ENCODE results near the gene GCK. TPM values are rescaled to one million over a fixed set of nuclear protein-coding genes. Genes with fewer than 3 reads are reported as not detected.
A peak's percentile ranks its signal among the peaks of the same experiment; 100 is the strongest.

The GCK gene
- total RNA-seq, 1 experiment from 2014 or later = 2.6 TPM

GRCh38 chr7:44104860-44105771, 84.1 kb downstream of the GCK start:
- DNase-seq (ENCODE audit: low read depth) = peak; percentile 74

- peak; percentile 65 for DNase-seq (ENCODE audit: low read depth)
Measured at GRCh38 chr7:44103923-44104859, 85.0 kb downstream of the GCK start, which contains the start of gene AEBP1. AEBP1 (plus strand) TSS chr7:44104345; CDS start chr7:44104666, 321 bp downstream.

DNA sequence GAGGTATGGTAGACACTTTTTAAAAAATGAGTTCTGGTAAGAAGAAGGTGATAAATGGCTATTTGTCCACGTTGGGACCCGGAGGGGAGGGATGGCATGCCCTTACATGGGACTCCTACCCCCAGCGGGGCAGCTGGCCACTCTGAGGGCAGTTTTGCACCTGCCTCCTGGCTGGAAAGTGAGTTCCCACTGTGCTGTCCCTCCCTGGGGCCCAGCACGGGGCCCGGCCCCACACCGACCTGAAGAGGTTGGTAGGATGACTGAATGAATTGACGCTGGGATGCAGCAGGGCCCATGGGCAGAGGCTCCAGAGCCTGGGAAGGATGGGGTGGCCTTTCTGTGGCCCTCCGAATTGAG, 85.7 kb downstream of the GCK start:
- DNase-seq (ENCODE audit: low read depth) = no peak

- no peak for DNase-seq (ENCODE audit: low read depth)
Measured at GRCh38 chr7:44102846-44103565, 86.2 kb downstream of the GCK start.

- DNase-seq (ENCODE audit: low read depth) = peak; percentile 91
Measured at GRCh38 chr7:44101966-44102845, 87.0 kb downstream of the GCK start.

DNA sequence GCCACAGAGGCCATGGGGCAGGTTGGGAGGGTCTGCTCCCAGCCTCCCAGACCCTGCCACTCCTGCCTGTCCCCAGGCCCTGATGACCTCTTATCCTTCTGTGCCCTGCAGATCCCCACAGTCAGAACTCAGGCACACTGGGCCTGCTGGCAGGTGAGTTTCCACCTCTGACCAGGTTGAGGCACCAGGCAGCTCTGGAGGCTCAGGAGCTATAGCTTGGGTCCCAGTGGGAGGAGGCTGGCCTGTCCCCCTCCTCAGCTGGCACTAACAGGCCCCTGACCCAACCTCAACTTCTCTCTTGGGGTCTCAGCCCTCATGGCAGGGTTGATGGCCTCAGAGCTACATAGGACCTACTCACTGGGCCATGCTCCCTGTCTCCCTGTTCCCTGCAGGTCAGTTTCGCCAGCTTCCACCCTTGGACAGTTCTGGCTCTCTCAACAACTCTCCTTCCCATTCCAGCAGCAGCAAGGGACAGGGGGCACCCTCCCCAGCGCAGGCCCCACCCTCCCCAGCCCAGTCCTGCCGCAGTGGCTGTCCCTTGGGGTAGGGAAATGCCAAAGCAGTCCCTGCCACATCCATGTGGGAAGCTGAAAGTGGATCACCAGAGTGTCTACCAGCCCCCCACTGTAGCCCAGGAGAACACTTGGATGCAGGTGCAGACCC, 87.8 kb downstream of the GCK start:
- no peak for DNase-seq (ENCODE audit: low read depth)

DNA sequence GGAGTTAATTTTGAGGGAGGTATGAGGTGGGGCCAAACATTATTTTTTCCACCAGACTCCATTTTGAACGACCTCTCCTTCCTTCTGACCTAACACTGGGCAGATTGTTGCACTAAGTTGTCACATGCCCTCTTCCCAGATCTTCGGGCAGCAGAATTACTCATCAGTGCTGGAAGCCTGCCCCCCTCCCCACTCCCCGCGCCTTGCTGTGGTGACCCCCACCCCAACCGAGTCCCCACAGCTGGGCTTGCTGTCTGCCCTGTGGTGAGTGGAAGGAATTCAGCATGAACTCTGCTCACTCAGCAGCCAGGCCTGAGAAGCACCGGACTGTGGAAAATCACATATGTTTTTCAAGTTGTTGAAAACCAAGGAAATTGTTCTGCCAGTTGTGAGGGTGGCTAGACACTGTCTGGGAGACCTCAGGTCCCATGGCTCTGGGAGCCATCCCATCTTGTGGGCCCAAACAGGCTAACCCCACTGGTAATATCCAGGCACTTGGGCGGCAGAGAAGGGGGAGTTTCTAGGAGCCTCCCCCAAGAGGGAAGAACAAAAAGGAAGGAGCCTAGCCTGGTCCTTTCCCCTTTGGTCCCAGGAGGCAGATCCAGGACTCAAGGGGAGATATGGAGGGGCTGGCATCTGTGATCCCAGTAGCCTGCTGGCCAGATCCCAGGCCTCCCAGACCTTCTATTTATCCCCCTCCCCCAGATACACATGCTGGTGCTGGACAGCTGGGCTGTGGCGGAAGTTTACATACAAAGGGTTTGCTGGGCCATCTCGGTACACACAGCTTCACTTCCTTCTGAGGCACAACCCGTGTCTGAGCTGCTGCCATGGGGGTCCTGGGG, 88.6 kb downstream of the GCK start:
- DNase-seq (ENCODE audit: low read depth) = peak; percentile 93

DNA sequence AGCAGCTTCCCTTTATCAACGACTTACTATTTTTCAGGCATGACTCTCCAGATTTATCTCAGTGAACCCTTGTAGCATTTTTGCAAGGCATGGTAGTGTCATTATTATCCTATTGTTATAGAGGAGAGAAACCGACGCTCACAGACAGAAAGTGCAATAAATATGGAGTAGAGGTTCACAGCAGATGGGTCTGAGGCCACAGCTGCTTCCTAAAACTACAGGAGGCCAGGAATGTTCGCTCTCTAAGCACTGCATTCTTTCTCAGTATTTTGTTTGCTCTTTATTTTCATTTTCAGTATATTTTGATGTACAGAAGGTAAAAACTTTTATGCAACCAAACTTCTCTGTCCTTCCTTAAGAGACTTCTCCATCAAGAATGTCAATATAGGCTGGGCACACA, 89.6 kb downstream of the GCK start:
- DNase-seq (ENCODE audit: low read depth) = no peak

GRCh38 chr7:44098092-44099068, 90.9 kb downstream of the GCK start:
- DNase-seq (ENCODE audit: low read depth) = no peak

DNA sequence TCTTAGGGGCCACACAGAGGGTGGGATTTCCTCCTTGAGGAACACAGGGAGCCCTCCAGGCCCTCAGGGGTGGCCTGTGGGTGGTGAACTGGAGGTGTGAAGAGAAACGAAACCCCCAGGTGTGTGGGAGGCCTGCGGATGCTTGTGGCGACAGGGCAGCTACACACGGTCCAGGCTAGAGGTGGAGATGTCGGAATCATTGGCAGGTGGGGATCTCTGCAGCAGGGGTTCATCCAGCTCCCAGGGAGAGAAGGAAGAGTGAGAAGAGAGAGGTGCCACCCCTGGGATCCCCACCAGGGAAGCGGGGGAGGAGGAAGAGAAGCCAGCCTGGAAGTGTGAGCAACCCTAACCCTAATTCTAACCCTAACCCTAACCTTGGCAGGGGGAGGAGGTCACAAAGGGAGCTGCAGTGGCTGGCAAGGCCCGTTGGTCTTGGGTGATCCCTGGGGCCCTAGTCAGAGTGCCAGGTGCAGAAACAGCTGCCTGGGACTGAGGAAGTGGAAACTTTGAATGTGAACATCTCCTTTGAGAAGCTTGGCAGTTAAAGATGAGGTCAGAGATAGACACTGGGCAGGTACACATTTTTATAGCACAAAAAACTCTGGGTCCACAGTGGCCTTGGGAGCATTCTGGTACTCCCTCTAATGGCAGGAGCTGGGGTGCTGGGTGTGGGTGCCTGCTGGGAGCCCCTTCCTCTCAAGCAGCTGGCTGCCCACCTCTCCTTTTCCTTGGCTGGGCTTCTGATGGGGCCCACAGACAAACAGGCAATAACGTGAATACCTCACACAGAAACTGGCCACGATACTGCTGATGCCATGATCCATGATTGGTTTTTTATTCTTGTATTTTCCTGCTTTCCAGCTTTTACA, 91.9 kb downstream of the GCK start:
- no peak for DNase-seq (ENCODE audit: low read depth)

DNA sequence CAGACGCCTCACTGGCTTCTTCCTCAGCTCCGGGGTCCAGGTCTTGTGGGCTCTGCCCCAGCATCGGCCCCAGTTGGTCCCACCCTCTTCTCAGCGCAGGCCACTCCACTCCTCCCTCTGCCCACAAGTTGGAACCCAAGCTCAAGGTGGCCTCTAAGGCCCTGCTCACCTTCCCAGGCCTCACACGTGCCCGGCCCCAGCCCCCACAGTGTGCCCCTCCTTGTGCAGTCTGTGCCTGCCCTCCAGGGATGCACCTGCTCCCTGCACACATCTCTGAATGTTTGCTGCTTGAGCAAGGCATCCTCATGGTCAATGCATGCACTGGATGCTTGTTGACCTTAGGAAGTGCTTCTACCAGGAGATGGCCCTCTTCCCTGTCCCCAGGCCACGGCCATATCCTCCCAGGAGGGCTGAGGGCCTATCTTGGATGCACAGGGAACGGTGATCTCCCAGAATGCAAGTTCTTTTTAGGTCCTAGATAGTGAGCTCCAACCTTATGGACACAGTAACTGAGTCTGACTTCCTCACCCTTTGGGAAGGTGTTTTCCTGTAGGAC, 92.8 kb downstream of the GCK start:
- DNase-seq (ENCODE audit: low read depth) = no peak

DNA sequence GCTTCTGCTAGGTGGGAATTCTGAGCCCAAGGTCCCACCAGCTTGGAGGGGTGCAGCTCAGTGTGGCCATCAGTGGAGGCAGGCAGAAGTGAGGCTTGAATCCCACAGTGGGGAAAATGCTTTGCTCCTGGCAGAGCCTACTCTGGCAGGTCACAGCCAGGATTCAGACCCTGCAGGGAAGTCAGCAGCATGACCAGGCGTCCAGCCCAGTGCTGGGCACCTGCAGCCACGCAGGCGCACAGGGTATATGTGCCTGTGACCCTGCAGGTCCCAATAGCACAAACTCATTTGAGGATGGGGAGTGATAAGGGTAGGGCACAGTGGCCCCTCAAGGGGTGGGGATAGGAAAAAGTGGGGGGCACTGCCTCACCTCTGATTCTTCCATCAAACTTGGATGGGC, 93.5 kb downstream of the GCK start:
- no peak for DNase-seq (ENCODE audit: low read depth)

DNA sequence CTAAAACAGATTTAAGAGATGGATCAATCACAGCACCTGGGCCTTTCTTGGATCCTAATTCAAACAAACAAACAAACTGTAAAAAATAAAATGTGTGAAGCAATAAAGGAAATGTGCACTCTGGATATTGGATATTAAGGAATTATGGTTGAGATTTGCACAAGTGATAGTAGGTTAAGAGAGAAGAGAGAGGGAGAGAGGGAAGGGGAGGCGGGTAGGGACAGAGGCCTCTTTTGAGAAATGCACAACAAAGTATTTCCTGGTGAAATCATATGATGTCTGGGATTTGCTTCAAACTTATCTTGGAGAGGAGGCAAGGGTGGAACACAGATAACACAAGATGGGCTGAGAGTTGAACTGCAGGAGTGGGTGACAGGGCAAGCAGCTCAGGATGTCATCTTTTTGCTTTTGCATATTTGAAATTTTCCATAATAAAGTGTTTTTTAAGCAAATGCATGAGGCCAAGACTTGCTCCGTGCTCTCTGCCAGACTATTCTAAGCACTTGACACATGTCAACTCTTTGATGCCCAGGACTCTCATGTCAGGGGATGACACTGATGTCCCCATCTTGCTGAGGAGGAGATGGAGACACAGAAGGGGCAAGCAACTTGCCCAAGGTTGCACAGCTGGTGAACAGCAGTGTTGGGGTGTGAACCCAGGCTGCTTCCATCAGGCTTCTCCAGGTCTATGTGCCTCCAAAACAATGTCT, 94.2 kb downstream of the GCK start:
- no peak for DNase-seq (ENCODE audit: low read depth)

DNA sequence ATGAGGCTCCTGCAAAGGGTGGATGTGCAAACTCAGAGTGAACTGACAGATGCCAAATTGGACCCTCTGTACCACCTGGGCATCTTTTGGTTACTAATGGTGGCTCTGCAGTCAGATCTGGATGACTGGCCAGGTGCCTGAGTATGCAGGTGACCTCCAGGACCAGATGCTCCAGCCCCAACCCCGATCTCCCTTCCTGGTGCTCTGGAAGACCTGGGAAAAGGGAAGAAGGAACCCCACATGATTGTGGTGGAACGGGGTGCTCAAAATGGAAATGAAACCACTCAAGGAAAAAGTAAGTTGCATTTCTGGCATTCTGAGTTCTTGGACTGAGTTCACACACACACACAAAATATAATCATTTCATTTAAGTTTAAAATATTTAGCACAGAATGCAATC, 94.9 kb downstream of the GCK start:
- no peak for DNase-seq (ENCODE audit: low read depth)
